ENCODE measurements around the gene MTRF1.
"Not testable (repeated sequence)": the region's sequence is repeated elsewhere in the genome, so short reads cannot be mapped to it uniquely, and the experiment has no call there.

The MTRF1 gene

GRCh38 chr13:41286370-41286769, 23.0 kb upstream of the MTRF1 start:
- Histone ChIP-seq H3K9me3 (replicated peaks in 1 of 2; ENCODE audit: control insufficient read depth in 2 of 2, insufficient read depth in 1 of 2, low read depth in 1 of 2, low read length in 2 of 2) (no peaks in the 10 kb centered on the region), H2BK120ac (ENCODE audit: low read depth, low read length) (no peak overlapping the region), H2BK15ac (ENCODE audit: low read length) (no peak overlapping the region), H3K9ac (ENCODE audit: low read depth, low read length, poor library complexity) (no peak overlapping the region), H3K36me3 (replicated peaks in 1 of 2; ENCODE audit: control insufficient read depth in 2 of 2, insufficient read depth in 2 of 2, low read length in 2 of 2) (no peaks in the 10 kb centered on the region), H3K4me3 (ENCODE audit: low read length in 2 of 2) (no peak overlapping the region), H3K4ac (ENCODE audit: low read length) (no peak overlapping the region), H3K18ac (ENCODE audit: low read length) (no peak overlapping the region), H2AK5ac (ENCODE audit: low read depth, low read length) (no peak overlapping the region), H3K14ac (ENCODE audit: low read length) (no peak overlapping the region), H2BK12ac (ENCODE audit: low read length) (no peak overlapping the region), H3K23ac (ENCODE audit: low read depth, low read length, poor library complexity) (no peak overlapping the region), H3K27ac (replicated peaks; ENCODE audit: low read length) (no peak overlapping the region), H3K79me1 (ENCODE audit: low read depth, low read length) (no peaks in the 10 kb centered on the region), H2AFZ (ENCODE audit: low read length) (no peak overlapping the region), H4K91ac (ENCODE audit: low read depth, low read length, poor library complexity) (no peak overlapping the region), H4K8ac (ENCODE audit: low read depth, low read length) (no peak overlapping the region), H3K4me2 (ENCODE audit: insufficient read depth, low read length, poor library complexity, severe bottlenecking) (no peak overlapping the region), H2BK5ac (ENCODE audit: low read length) (no peak overlapping the region), H3K4me1 (ENCODE audit: control insufficient read depth in 2 of 2, insufficient read depth in 1 of 2, low read depth in 1 of 2, low read length in 2 of 2) (no peaks in the 10 kb centered on the region), H3K27me3 (ENCODE audit: control insufficient read depth in 3 of 3, insufficient read depth in 3 of 3, low read depth in 1 of 3, low read length in 3 of 3) (no peaks in the 10 kb centered on the region)
- no peak for DNase-seq (ENCODE audit: low spot score)
- no CpG with 5 or more reads among the region's 5 CpGs for WGBS, 2 donors (ENCODE audit: extremely low coverage in 2 of 2, insufficient read length in 2 of 2, insufficient replicate concordance in 1 of 2)

DNA sequence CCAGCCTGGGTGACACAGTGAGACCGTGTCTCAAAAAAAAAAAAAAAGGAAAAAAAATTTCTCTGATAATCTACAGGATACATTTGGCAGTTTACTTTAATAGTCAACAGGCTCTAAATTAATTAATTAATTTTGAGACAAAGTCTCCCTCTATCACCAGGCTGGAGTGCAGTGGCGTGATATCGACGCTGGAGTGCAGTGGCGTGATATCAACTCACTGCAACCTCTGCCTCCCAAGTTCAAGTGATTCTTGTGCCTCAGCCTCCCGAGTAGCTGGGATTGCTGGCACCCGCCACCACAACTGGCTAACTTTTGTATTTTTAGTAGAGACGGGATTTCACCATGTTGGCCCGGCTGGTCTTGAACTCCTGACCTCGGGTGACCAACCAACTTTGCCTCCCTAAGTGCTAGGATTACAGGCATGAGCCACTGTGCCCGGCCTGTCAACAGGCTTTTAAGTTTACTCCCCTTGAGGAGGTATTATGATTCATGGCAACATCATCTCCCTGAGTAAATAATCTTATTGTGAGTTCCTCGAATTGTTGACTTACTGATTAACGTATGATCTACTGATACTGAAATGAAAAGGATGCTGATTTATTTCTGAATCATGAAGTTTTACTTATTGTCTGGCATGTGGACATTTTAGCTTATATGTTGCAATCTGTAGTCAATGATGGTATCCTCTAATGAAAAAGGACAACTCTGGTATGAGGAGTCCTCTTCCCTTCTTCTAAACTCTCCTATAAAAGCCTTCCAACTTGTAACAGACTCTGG, 21.3 kb upstream of the MTRF1 start:
- no peak overlapping the region for H4K91ac ChIP-seq (ENCODE audit: low read depth, low read length, poor library complexity)
- no peak overlapping the region for H4K8ac ChIP-seq (ENCODE audit: low read depth, low read length)
- no peaks in the 10 kb centered on the region for H3K27me3 ChIP-seq (ENCODE audit: control insufficient read depth in 3 of 3, insufficient read depth in 3 of 3, low read depth in 1 of 3, low read length in 3 of 3)
- no peaks in the 10 kb centered on the region for H3K79me1 ChIP-seq (ENCODE audit: low read depth, low read length)
- H2BK12ac ChIP-seq (ENCODE audit: low read length) = no peak overlapping the region
- H3K14ac ChIP-seq (ENCODE audit: low read length) = no peak overlapping the region
- WGBS, 2 donors (ENCODE audit: extremely low coverage in 2 of 2, insufficient read length in 2 of 2, insufficient replicate concordance in 1 of 2) = no CpG with 5 or more reads among the region's 13 CpGs
- H3K4me3 ChIP-seq (ENCODE audit: low read length in 2 of 2) = no peak overlapping the region
- no peak overlapping the region for H2BK120ac ChIP-seq (ENCODE audit: low read depth, low read length)
- no peak overlapping the region for H3K23ac ChIP-seq (ENCODE audit: low read depth, low read length, poor library complexity)
- no peak overlapping the region for H2AFZ ChIP-seq (ENCODE audit: low read length)
- H3K18ac ChIP-seq (ENCODE audit: low read length) = no peak overlapping the region
- no peak overlapping the region for H2BK5ac ChIP-seq (ENCODE audit: low read length)
- no peaks in the 10 kb centered on the region for H3K9me3 ChIP-seq (replicated peaks in 1 of 2; ENCODE audit: control insufficient read depth in 2 of 2, insufficient read depth in 1 of 2, low read depth in 1 of 2, low read length in 2 of 2)
- H3K4me1 ChIP-seq (ENCODE audit: control insufficient read depth in 2 of 2, insufficient read depth in 1 of 2, low read depth in 1 of 2, low read length in 2 of 2) = no peaks in the 10 kb centered on the region
- no peak overlapping the region for H2BK15ac ChIP-seq (ENCODE audit: low read length)
- no peak overlapping the region for H3K4me2 ChIP-seq (ENCODE audit: insufficient read depth, low read length, poor library complexity, severe bottlenecking)
- H3K9ac ChIP-seq (ENCODE audit: low read depth, low read length, poor library complexity) = no peak overlapping the region
- H3K36me3 ChIP-seq (replicated peaks in 1 of 2; ENCODE audit: control insufficient read depth in 2 of 2, insufficient read depth in 2 of 2, low read length in 2 of 2) = no peaks in the 10 kb centered on the region
- H2AK5ac ChIP-seq (ENCODE audit: low read depth, low read length) = no peak overlapping the region
- no peak overlapping the region for H3K4ac ChIP-seq (ENCODE audit: low read length)
- H3K27ac ChIP-seq (replicated peaks; ENCODE audit: low read length) = no peak overlapping the region
- DNase-seq (ENCODE audit: low spot score) = no peak

DNA sequence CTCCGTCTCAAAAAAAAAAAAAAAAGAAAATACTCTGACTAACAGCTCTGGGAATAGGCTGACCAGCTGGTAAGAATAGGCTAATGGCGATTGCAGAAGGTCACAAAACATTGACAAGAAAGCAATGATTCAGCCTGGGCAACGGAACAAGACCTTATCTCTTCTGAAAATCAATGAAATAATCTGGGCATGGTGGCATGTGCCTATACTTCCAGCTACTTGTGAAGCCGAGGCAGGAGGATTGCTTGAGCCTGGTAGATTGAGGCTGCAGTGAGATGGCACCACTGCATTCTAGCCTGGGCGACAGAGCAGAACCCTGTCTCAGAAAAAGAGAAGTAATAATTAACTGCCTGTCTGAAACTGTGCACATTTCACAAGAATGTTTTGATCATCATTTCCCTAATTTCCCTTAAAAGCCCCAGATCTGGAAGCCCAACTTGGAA, 18.8 kb upstream of the MTRF1 start:
- Histone ChIP-seq H3K4ac (ENCODE audit: low read length) (no peak overlapping the region), H2AK5ac (ENCODE audit: low read depth, low read length) (no peak overlapping the region), H2BK120ac (ENCODE audit: low read depth, low read length) (no peak overlapping the region), H2BK15ac (ENCODE audit: low read length) (no peak overlapping the region), H2AFZ (ENCODE audit: low read length) (no peak overlapping the region), H3K14ac (ENCODE audit: low read length) (no peak overlapping the region), H4K91ac (ENCODE audit: low read depth, low read length, poor library complexity) (no peak overlapping the region), H3K18ac (ENCODE audit: low read length) (no peak overlapping the region), H3K9ac (ENCODE audit: low read depth, low read length, poor library complexity) (no peak overlapping the region), H3K36me3 (replicated peaks in 1 of 2; ENCODE audit: control insufficient read depth in 2 of 2, insufficient read depth in 2 of 2, low read length in 2 of 2) (no peaks in the 10 kb centered on the region), H3K4me1 (ENCODE audit: control insufficient read depth in 2 of 2, insufficient read depth in 1 of 2, low read depth in 1 of 2, low read length in 2 of 2) (no peaks in the 10 kb centered on the region), H3K79me1 (ENCODE audit: low read depth, low read length) (no peaks in the 10 kb centered on the region), H3K4me2 (ENCODE audit: insufficient read depth, low read length, poor library complexity, severe bottlenecking) (no peak overlapping the region), H3K9me3 (replicated peaks in 1 of 2; ENCODE audit: control insufficient read depth in 2 of 2, insufficient read depth in 1 of 2, low read depth in 1 of 2, low read length in 2 of 2) (no peaks in the 10 kb centered on the region), H3K27me3 (ENCODE audit: control insufficient read depth in 3 of 3, insufficient read depth in 3 of 3, low read depth in 1 of 3, low read length in 3 of 3) (no peaks in the 10 kb centered on the region), H2BK12ac (ENCODE audit: low read length) (no peak overlapping the region), H3K4me3 (ENCODE audit: low read length in 2 of 2) (no peak overlapping the region), H2BK5ac (ENCODE audit: low read length) (no peak overlapping the region), H3K27ac (replicated peaks; ENCODE audit: low read length) (no peak overlapping the region), H4K8ac (ENCODE audit: low read depth, low read length) (no peak overlapping the region), H3K23ac (ENCODE audit: low read depth, low read length, poor library complexity) (no peak overlapping the region)
- no peak for DNase-seq (ENCODE audit: low spot score)
- WGBS, 2 donors (ENCODE audit: extremely low coverage in 2 of 2, insufficient read length in 2 of 2, insufficient replicate concordance in 1 of 2) = no CpG with 5 or more reads among the region's 5 CpGs

- not testable (repeated sequence) for H4K91ac ChIP-seq (ENCODE audit: low read depth, low read length, poor library complexity); H2AK5ac ChIP-seq (ENCODE audit: low read depth, low read length); H3K14ac ChIP-seq (ENCODE audit: low read length); H3K18ac ChIP-seq (ENCODE audit: low read length); H2BK120ac ChIP-seq (ENCODE audit: low read depth, low read length); DNase-seq (ENCODE audit: low spot score); H3K9me3 ChIP-seq (replicated peaks in 1 of 2; ENCODE audit: control insufficient read depth in 2 of 2, insufficient read depth in 1 of 2, low read depth in 1 of 2, low read length in 2 of 2); H2BK15ac ChIP-seq (ENCODE audit: low read length); H3K4me2 ChIP-seq (ENCODE audit: insufficient read depth, low read length, poor library complexity, severe bottlenecking); H4K8ac ChIP-seq (ENCODE audit: low read depth, low read length); H3K23ac ChIP-seq (ENCODE audit: low read depth, low read length, poor library complexity); H3K4me1 ChIP-seq (ENCODE audit: control insufficient read depth in 2 of 2, insufficient read depth in 1 of 2, low read depth in 1 of 2, low read length in 2 of 2); H3K9ac ChIP-seq (ENCODE audit: low read depth, low read length, poor library complexity); H3K36me3 ChIP-seq (replicated peaks in 1 of 2; ENCODE audit: control insufficient read depth in 2 of 2, insufficient read depth in 2 of 2, low read length in 2 of 2); H3K4ac ChIP-seq (ENCODE audit: low read length); H3K4me3 ChIP-seq (ENCODE audit: low read length in 2 of 2); H3K27ac ChIP-seq (replicated peaks; ENCODE audit: low read length); H2BK12ac ChIP-seq (ENCODE audit: low read length); H3K27me3 ChIP-seq (ENCODE audit: control insufficient read depth in 3 of 3, insufficient read depth in 3 of 3, low read depth in 1 of 3, low read length in 3 of 3); H2BK5ac ChIP-seq (ENCODE audit: low read length); H3K79me1 ChIP-seq (ENCODE audit: low read depth, low read length); H2AFZ ChIP-seq (ENCODE audit: low read length)
- WGBS, 2 donors (ENCODE audit: extremely low coverage in 2 of 2, insufficient read length in 2 of 2, insufficient replicate concordance in 1 of 2) = no CpG with 5 or more reads among the region's 2 CpGs
These were observed 15.8 kb upstream of the MTRF1 start for GRCh38 chr13:41279156-41279555.
